Kidney epithelial cell (primary cell): ENCODE measurements around the gene NFKBIL1. TPM values are rescaled to one million over a fixed set of nuclear protein-coding genes. Genes with fewer than 3 reads are reported as not detected.

Source experiments
- DNase-seq: peaks from one replicate; pipeline ENCODE4 v3.0.0-alpha.2; 2010; ENCODE audit warnings: low read depth
- H3K27me3 ChIP-seq: 2 replicates; pipeline ENCODE4 v1.6.0; 2011; ENCODE audit warnings: low read length; ENCODE audit not compliant: control insufficient read depth, insufficient read depth
- H3K36me3 ChIP-seq: 2 replicates; pipeline ENCODE4 v1.5.1; 2011; ENCODE audit warnings: low read length; ENCODE audit not compliant: control insufficient read depth, insufficient read depth
- H3K4me3 ChIP-seq: 2 replicates; pipeline ENCODE4 v1.5.1; 2011; ENCODE audit warnings: low read depth, mild to moderate bottlenecking, control low read depth, low read length
- CTCF ChIP-seq: IDR thresholded peaks from 2 replicates; pipeline ENCODE4 v1.5.1; 2011; ENCODE audit warnings: mild to moderate bottlenecking, moderate library complexity, low read length, control low read depth, inconsistent platforms; ENCODE audit not compliant: insufficient read depth, poor library complexity, severe bottlenecking
- total RNA-seq: library from RNA; depleted of rRNA; stranded (reverse); fragments of >200 nt; gene quantifications from 2 replicates; pipeline ENCODE4 v1.2.3, GENCODE V29; 2015

The NFKBIL1 gene
- total RNA-seq, 1 donor from 2014 or later: 44.0 TPM

GRCh38 chr6:31513456-31514165 is 33.8 kb upstream of the NFKBIL1 start:
- no peak for TF ChIP-seq CTCF
- peaks cover 1% of the 10 kb centered on the region for H3K36me3 ChIP-seq
- DNase-seq: no peak

DNA sequence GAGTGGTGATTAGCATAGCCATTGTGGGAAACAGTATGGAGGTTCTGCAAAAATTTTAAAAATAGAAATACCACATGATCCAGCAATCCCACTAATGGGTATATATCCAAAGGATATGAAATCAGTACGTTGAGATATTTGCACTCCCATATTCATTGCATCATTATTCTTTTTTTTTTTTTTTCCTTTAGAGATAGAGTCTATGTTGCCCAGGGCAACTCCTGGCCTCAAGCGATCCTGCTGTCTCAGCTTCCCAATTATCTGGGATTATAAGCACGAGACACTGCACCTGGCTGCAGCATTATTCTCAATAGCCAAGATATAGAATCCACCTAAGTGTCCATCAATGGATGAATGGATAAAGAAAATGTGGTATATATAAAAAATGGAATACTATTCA is 25.6 kb upstream of the NFKBIL1 start:
- no peak for TF ChIP-seq CTCF
- Histone ChIP-seq H3K36me3 (no peaks in the 10 kb centered on the region), H3K27me3 (no peaks in the 10 kb centered on the region), H3K4me3 (no peak overlapping the region)
- no peak for DNase-seq

More at GRCh38 chr6:31513456-31514165, 33.8 kb upstream of the NFKBIL1 start:
- Histone ChIP-seq H3K27me3 (no peaks in the 10 kb centered on the region), H3K4me3 (no peak overlapping the region)

GRCh38 chr6:31525553-31525931 is 21.9 kb upstream of the NFKBIL1 start:
- Histone ChIP-seq H3K4me3 (no peak overlapping the region), H3K36me3 (peaks cover under 1% of the 10 kb centered on the region), H3K27me3 (no peaks in the 10 kb centered on the region)
- no peak for DNase-seq
- TF ChIP-seq CTCF: no peak

DNA sequence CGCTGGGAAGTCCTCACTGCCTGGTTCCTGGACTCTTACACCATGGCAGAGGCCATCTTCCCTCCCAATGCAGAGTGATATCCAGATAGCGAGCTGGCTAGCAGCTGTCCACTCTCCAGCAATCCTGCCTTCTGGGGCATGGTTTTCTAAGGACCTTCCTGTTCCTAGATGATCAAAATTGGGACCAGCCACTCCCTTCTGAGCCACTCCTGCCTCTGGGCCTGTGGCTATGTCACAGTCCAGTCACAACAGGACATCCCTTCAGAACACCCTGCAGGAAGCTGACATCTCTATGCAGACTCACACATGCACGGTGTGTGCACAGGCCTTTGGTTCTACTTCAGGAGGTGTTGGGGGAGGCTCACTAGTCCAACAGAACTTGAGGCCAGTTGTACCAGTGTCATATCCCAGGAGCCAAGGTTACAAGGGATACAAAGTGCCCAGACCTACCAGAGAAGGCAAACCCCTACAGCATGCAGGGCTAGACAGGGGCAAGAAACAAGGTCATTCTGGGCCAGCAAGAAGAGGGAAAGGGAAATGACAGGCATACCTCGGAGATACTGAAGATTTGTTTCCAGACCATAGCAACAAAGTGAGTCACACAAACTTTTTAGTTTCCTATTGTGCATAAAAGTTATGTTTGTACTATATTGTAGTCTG is 21.3 kb upstream of the NFKBIL1 start:
- peaks cover 2% of the 10 kb centered on the region for H3K36me3 ChIP-seq
- no peak overlapping the region for H3K4me3 ChIP-seq
- no peaks in the 10 kb centered on the region for H3K27me3 ChIP-seq
- TF ChIP-seq CTCF: no peak
- no peak for DNase-seq

DNA sequence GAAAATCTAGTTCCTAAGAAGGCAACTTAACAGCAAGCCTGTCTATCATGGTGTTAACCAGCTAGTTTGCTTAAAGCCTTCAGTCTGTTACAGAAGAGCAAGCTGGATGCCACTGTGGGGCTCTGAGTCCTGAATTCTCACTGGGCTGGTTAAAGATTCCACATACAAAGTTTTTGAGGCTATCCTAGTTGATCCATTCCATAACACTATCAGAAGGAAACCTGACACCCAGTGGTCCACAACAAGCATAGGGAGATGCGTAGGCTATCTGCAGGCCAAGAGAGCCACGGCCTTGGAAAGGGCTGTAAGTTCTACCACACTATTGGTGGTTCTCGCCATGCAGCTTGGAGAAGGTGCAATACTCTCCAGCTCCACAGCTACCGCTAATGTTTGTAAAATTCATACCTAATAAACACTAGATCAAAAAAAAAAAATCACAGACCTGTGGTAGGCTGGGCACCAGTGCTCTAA is 19.1 kb upstream of the NFKBIL1 start:
- Histone ChIP-seq H3K27me3 (no peaks in the 10 kb centered on the region), H3K4me3 (no peak overlapping the region), H3K36me3 (peaks cover 2% of the 10 kb centered on the region)
- no peak for TF ChIP-seq CTCF
- DNase-seq: no peak
